ENCODE data around the gene DNASE1L2.

The DNASE1L2 gene

GRCh38 chr16:2270588-2271470 is 34.6 kb downstream of the DNASE1L2 start:
- Histone ChIP-seq H3K4me1 (ENCODE audit: control insufficient read depth, insufficient read depth, low read depth, low read length) (peaks cover 22% of the 10 kb centered on the region), H2BK5ac (ENCODE audit: low read depth, low read length, poor library complexity, severe bottlenecking) (no peak overlapping the region), H2AK5ac (ENCODE audit: low read length, severe bottlenecking) (no peak overlapping the region), H2BK15ac (ENCODE audit: low read depth, poor library complexity, severe bottlenecking) (no peak overlapping the region), H3K4me2 (ENCODE audit: low read length, poor library complexity, severe bottlenecking) (no peak overlapping the region), H3K9ac (ENCODE audit: low read length) (peak overlapping the region; percentile 91), H3K4ac (ENCODE audit: low read depth in 1 of 2, low read length in 2 of 2) (no peak overlapping the region), H3K79me1 (replicated peaks; ENCODE audit: low read length, poor library complexity, severe bottlenecking) (peaks cover 33% of the 10 kb centered on the region), H3K14ac (ENCODE audit: low read length in 2 of 2) (no peak overlapping the region), H4K8ac (ENCODE audit: low read length) (no peak overlapping the region), H4K91ac (ENCODE audit: low read length) (no peak overlapping the region), H3K9me3 (ENCODE audit: control insufficient read depth, low read length) (no peaks in the 10 kb centered on the region), H3K27me3 (ENCODE audit: control insufficient read depth in 1 of 2, insufficient read depth in 1 of 2, low read length in 2 of 2) (peaks cover under 1 to 3% of the 10 kb centered on the region in 2 experiments), H2BK120ac (ENCODE audit: low read depth, low read length) (no peak overlapping the region), H3K23ac (ENCODE audit: low read length in 2 of 2) (no peak overlapping the region), H2BK12ac (ENCODE audit: low read length in 2 of 2) (no peak overlapping the region), H3K4me3 (ENCODE audit: insufficient read depth in 1 of 2, low read depth in 1 of 2, low read length in 2 of 2) (no peak overlapping the region), H2AFZ (ENCODE audit: low read depth, low read length) (no peak overlapping the region), H3K36me3 (ENCODE audit: control insufficient read depth in 1 of 2, insufficient read depth in 2 of 2, low read depth in 1 of 2, low read length in 2 of 2) (peaks cover 0 to 27% of the 10 kb centered on the region in 2 experiments), H3K27ac (ENCODE audit: low read length, poor library complexity, severe bottlenecking) (no peak overlapping the region), H3K18ac (ENCODE audit: low read depth in 1 of 2, low read length in 2 of 2) (no peak overlapping the region)
- 94% methylated on average over 14 of the region's 15 CpGs for WGBS
- no peak for DNase-seq

DNA sequence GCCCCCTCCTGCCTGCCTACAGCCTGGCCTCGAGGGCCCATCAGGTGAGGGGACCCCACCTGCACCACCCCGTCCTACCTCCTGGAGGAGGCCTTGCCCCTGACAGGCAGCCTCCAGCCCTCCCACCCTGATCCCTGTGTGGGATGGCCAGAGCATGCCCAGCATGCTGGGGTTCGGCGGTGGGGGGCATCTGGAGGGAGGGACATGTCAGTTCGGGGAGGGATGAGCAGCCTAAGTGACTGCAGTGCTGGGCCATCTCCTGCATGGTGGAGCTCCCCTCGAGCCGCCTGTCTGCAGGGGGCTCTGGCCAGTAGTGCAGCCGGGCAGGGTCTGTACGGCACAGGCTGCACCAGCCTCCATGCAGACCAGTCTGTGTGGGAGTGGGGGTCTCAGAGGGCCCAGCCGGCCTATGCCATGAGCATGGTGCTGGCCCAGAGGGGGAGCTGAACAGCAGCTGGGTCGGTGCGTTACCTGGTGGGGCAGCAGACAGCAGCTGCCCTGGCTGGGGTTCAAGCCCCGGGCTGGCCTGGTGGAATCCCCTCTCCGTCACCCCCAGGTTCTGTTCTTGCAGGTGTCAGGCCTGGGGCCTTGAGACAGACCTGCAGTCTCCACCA is 35.7 kb downstream of the DNASE1L2 start:
- H3K27me3 ChIP-seq (ENCODE audit: control insufficient read depth in 1 of 2, insufficient read depth in 1 of 2, low read length in 2 of 2): peaks cover 11 to 15% of the 10 kb centered on the region in 2 experiments

GRCh38 chr16:2273484-2273883 is 37.2 kb downstream of the DNASE1L2 start:
- no peak for DNase-seq
- H3K4me3 ChIP-seq (ENCODE audit: insufficient read depth in 1 of 2, low read depth in 1 of 2, low read length in 2 of 2): no peak overlapping the region
- H3K9me3 ChIP-seq (ENCODE audit: control insufficient read depth, low read length): no peaks in the 10 kb centered on the region
- H2BK12ac ChIP-seq (ENCODE audit: low read length in 2 of 2): no peak overlapping the region
- no peak overlapping the region for H3K4me2 ChIP-seq (ENCODE audit: low read length, poor library complexity, severe bottlenecking)
- 96% methylated on average over 16 of the region's 16 CpGs for whole genome bisulfite sequencing
- H4K91ac ChIP-seq (ENCODE audit: low read length): no peak overlapping the region
- no peak overlapping the region for H3K9ac ChIP-seq (ENCODE audit: low read length)
- no peak overlapping the region for H2BK15ac ChIP-seq (ENCODE audit: low read depth, poor library complexity, severe bottlenecking)
- peaks cover 20% of the 10 kb centered on the region for H3K4me1 ChIP-seq (ENCODE audit: control insufficient read depth, insufficient read depth, low read depth, low read length)
- no peak overlapping the region for H3K23ac ChIP-seq (ENCODE audit: low read length in 2 of 2)
- peaks cover 19 to 26% of the 10 kb centered on the region in 2 experiments for H3K27me3 ChIP-seq (ENCODE audit: control insufficient read depth in 1 of 2, insufficient read depth in 1 of 2, low read length in 2 of 2)
- H4K8ac ChIP-seq (ENCODE audit: low read length): no peak overlapping the region
- no peak overlapping the region for H3K4ac ChIP-seq (ENCODE audit: low read depth in 1 of 2, low read length in 2 of 2)
- peaks cover 0 to 27% of the 10 kb centered on the region in 2 experiments for H3K36me3 ChIP-seq (ENCODE audit: control insufficient read depth in 1 of 2, insufficient read depth in 2 of 2, low read depth in 1 of 2, low read length in 2 of 2)
- H2AK5ac ChIP-seq (ENCODE audit: low read length, severe bottlenecking): no peak overlapping the region
- H2AFZ ChIP-seq (ENCODE audit: low read depth, low read length): no peak overlapping the region
- no peak overlapping the region for H2BK5ac ChIP-seq (ENCODE audit: low read depth, low read length, poor library complexity, severe bottlenecking)
- H2BK120ac ChIP-seq (ENCODE audit: low read depth, low read length): no peak overlapping the region
- no peak overlapping the region for H3K14ac ChIP-seq (ENCODE audit: low read length in 2 of 2)
- H3K27ac ChIP-seq (ENCODE audit: low read length, poor library complexity, severe bottlenecking): no peak overlapping the region
- H3K18ac ChIP-seq (ENCODE audit: low read depth in 1 of 2, low read length in 2 of 2): no peak overlapping the region
- H3K79me1 ChIP-seq (replicated peaks; ENCODE audit: low read length, poor library complexity, severe bottlenecking): peaks cover 33% of the 10 kb centered on the region

More for the DNA sequence above, 35.7 kb downstream of the DNASE1L2 start:
- no peak overlapping the region for H4K91ac ChIP-seq (ENCODE audit: low read length)
- H2BK120ac ChIP-seq (ENCODE audit: low read depth, low read length): no peak overlapping the region
- peaks cover 0 to 27% of the 10 kb centered on the region in 2 experiments for H3K36me3 ChIP-seq (ENCODE audit: control insufficient read depth in 1 of 2, insufficient read depth in 2 of 2, low read depth in 1 of 2, low read length in 2 of 2)
- H2BK5ac ChIP-seq (ENCODE audit: low read depth, low read length, poor library complexity, severe bottlenecking): no peak overlapping the region
- no peak overlapping the region for H3K23ac ChIP-seq (ENCODE audit: low read length in 2 of 2)
- no peak overlapping the region for H3K18ac ChIP-seq (ENCODE audit: low read depth in 1 of 2, low read length in 2 of 2)
- H2AFZ ChIP-seq (ENCODE audit: low read depth, low read length): no peak overlapping the region
- peaks cover 33% of the 10 kb centered on the region for H3K79me1 ChIP-seq (replicated peaks; ENCODE audit: low read length, poor library complexity, severe bottlenecking)
- no peak overlapping the region for H3K4me2 ChIP-seq (ENCODE audit: low read length, poor library complexity, severe bottlenecking)
- H4K8ac ChIP-seq (ENCODE audit: low read length): no peak overlapping the region
- H2BK12ac ChIP-seq (ENCODE audit: low read length in 2 of 2): no peak overlapping the region
- 97% methylated on average over 14 of the region's 14 CpGs for WGBS
- H3K9me3 ChIP-seq (ENCODE audit: control insufficient read depth, low read length): no peaks in the 10 kb centered on the region
- H3K4me1 ChIP-seq (ENCODE audit: control insufficient read depth, insufficient read depth, low read depth, low read length): peaks cover 20% of the 10 kb centered on the region
- no peak overlapping the region for H3K27ac ChIP-seq (ENCODE audit: low read length, poor library complexity, severe bottlenecking)
- no peak overlapping the region for H3K4ac ChIP-seq (ENCODE audit: low read depth in 1 of 2, low read length in 2 of 2)
- H2AK5ac ChIP-seq (ENCODE audit: low read length, severe bottlenecking): no peak overlapping the region
- no peak overlapping the region for H3K9ac ChIP-seq (ENCODE audit: low read length)
- H3K4me3 ChIP-seq (ENCODE audit: insufficient read depth in 1 of 2, low read depth in 1 of 2, low read length in 2 of 2): peak overlapping the region in 1 of 2 experiments; percentile 16
- H2BK15ac ChIP-seq (ENCODE audit: low read depth, poor library complexity, severe bottlenecking): no peak overlapping the region
- DNase-seq: no peak
- H3K14ac ChIP-seq (ENCODE audit: low read length in 2 of 2): no peak overlapping the region

- no peak overlapping the region for H2BK120ac ChIP-seq (ENCODE audit: low read depth, low read length)
- WGBS: 83% methylated on average over 10 of the region's 10 CpGs
- H3K4me1 ChIP-seq (ENCODE audit: control insufficient read depth, insufficient read depth, low read depth, low read length): peaks cover 20% of the 10 kb centered on the region
- no peak overlapping the region for H2BK15ac ChIP-seq (ENCODE audit: low read depth, poor library complexity, severe bottlenecking)
- no peak overlapping the region for H4K8ac ChIP-seq (ENCODE audit: low read length)
- peaks cover 0 to 27% of the 10 kb centered on the region in 2 experiments for H3K36me3 ChIP-seq (ENCODE audit: control insufficient read depth in 1 of 2, insufficient read depth in 2 of 2, low read depth in 1 of 2, low read length in 2 of 2)
- H3K14ac ChIP-seq (ENCODE audit: low read length in 2 of 2): no peak overlapping the region
- H3K23ac ChIP-seq (ENCODE audit: low read length in 2 of 2): no peak overlapping the region
- no peak overlapping the region for H4K91ac ChIP-seq (ENCODE audit: low read length)
- peaks cover 33% of the 10 kb centered on the region for H3K79me1 ChIP-seq (replicated peaks; ENCODE audit: low read length, poor library complexity, severe bottlenecking)
- peaks cover 19 to 31% of the 10 kb centered on the region in 2 experiments for H3K27me3 ChIP-seq (ENCODE audit: control insufficient read depth in 1 of 2, insufficient read depth in 1 of 2, low read length in 2 of 2)
- H3K18ac ChIP-seq (ENCODE audit: low read depth in 1 of 2, low read length in 2 of 2): no peak overlapping the region
- H2BK12ac ChIP-seq (ENCODE audit: low read length in 2 of 2): no peak overlapping the region
- no peak overlapping the region for H2AK5ac ChIP-seq (ENCODE audit: low read length, severe bottlenecking)
- H2AFZ ChIP-seq (ENCODE audit: low read depth, low read length): no peak overlapping the region
- no peak overlapping the region for H3K4me3 ChIP-seq (ENCODE audit: insufficient read depth in 1 of 2, low read depth in 1 of 2, low read length in 2 of 2)
- H3K4ac ChIP-seq (ENCODE audit: low read depth in 1 of 2, low read length in 2 of 2): no peak overlapping the region
- H3K4me2 ChIP-seq (ENCODE audit: low read length, poor library complexity, severe bottlenecking): no peak overlapping the region
- H2BK5ac ChIP-seq (ENCODE audit: low read depth, low read length, poor library complexity, severe bottlenecking): no peak overlapping the region
- no peak overlapping the region for H3K9ac ChIP-seq (ENCODE audit: low read length)
- DNase-seq: no peak
- no peaks in the 10 kb centered on the region for H3K9me3 ChIP-seq (ENCODE audit: control insufficient read depth, low read length)
- no peak overlapping the region for H3K27ac ChIP-seq (ENCODE audit: low read length, poor library complexity, severe bottlenecking)
Observed at GRCh38 chr16:2273931-2274330, 37.7 kb downstream of the DNASE1L2 start.
